CD14-positive monocyte (primary cell): ENCODE measurements around the gene TCF25. TPM values are rescaled to one million over a fixed set of nuclear protein-coding genes. Genes with fewer than 3 reads are reported as not detected.

ENCODE experiments used
- DNase-seq, 3 donors: peaks; one replicate each; pipeline ENCODE4 v3.0.0-alpha.2; 2011 to 2022
- H2AFZ ChIP-seq: 2 replicates; pipeline ENCODE4 v1.6.0; 2012; ENCODE audit warnings: mild to moderate bottlenecking, low read depth, low read length, inconsistent platforms; ENCODE audit not compliant: insufficient read depth, poor library complexity, severe bottlenecking
- H3K27ac ChIP-seq, 2 donors: 1 replicate in 1 of 2; 2 replicates in 1 of 2; pipeline ENCODE4 v1.5.1; 2012 to 2013; ENCODE audit warnings: low read length in 2 of 2, control low read depth in 1 of 2, inconsistent platforms in 1 of 2, low read depth in 1 of 2, mild to moderate bottlenecking in 1 of 2
- H3K27me3 ChIP-seq, 2 donors: one replicate each; pipeline versions ENCODE4 v1.6.0 to v1.6.1; 2011 to 2013; ENCODE audit warnings: low read length in 2 of 2; ENCODE audit not compliant: control insufficient read depth in 2 of 2, insufficient read depth in 2 of 2
- H3K36me3 ChIP-seq, 2 donors: replicated peaks in 1 of 2; 1 replicate in 1 of 2; 2 replicates in 1 of 2; pipeline versions ENCODE4 v1.5.1 to v1.6.1; 2012 to 2013; ENCODE audit warnings: low read length in 2 of 2, control low read depth in 1 of 2, inconsistent platforms in 1 of 2, mild to moderate bottlenecking in 1 of 2; ENCODE audit not compliant: insufficient read depth in 2 of 2, control insufficient read depth in 1 of 2
- H3K4me1 ChIP-seq, 2 donors: 1 replicate in 1 of 2; 2 replicates in 1 of 2; pipeline versions ENCODE4 v1.5.1 to v1.6.1; 2012 to 2013; ENCODE audit warnings: low read length in 2 of 2, control low read depth in 1 of 2, inconsistent platforms in 1 of 2, mild to moderate bottlenecking in 1 of 2, moderate library complexity in 1 of 2; ENCODE audit not compliant: insufficient read depth in 2 of 2, control insufficient read depth in 1 of 2
- H3K4me2 ChIP-seq: replicated peaks from 2 replicates; pipeline ENCODE3; 2012; ENCODE audit warnings: low read length, moderate library complexity, mild to moderate bottlenecking; ENCODE audit not compliant: poor library complexity, severe bottlenecking; ENCODE audit errors: extremely low read depth
- H3K4me3 ChIP-seq, 3 experiments: fragments of 200-600 bp in 1 of 3; sonication (generic) in 1 of 3; replicated peaks in 1 of 3; 1 replicate in 2 of 3; 2 replicates in 1 of 3; pipeline ENCODE4 v1.5.1; 2011 to 2013; ENCODE audit warnings: low read length in 3 of 3, mild to moderate bottlenecking in 3 of 3, control low read depth in 2 of 3, low read depth in 2 of 3, inconsistent platforms in 1 of 3, moderate library complexity in 1 of 3
- H3K79me2 ChIP-seq: 2 replicates; pipeline ENCODE4 v1.6.0; 2012; ENCODE audit warnings: mild to moderate bottlenecking, control low read depth, inconsistent platforms, low read length, moderate library complexity; ENCODE audit not compliant: insufficient read depth
- H3K9ac ChIP-seq: 2 replicates; pipeline ENCODE4 v1.6.0; 2017; ENCODE audit warnings: low read length, mild to moderate bottlenecking; ENCODE audit not compliant: insufficient read depth, poor library complexity, severe bottlenecking
- H3K9me3 ChIP-seq, 2 donors: replicated peaks in 1 of 2; 1 replicate in 1 of 2; 2 replicates in 1 of 2; pipeline versions ENCODE4 v1.5.1 to v1.6.1; 2012 to 2013; ENCODE audit warnings: low read length in 2 of 2, control low read depth in 1 of 2; ENCODE audit not compliant: control insufficient read depth in 1 of 2, insufficient read depth in 1 of 2
- H4K20me1 ChIP-seq: 2 replicates; pipeline ENCODE4 v1.6.0; 2012; ENCODE audit warnings: mild to moderate bottlenecking, low read length, control low read depth, moderate library complexity; ENCODE audit not compliant: insufficient read depth
- H3K27ac Mint-ChIP-seq, 7 donors: one replicate each; pipeline ENCODE4 v1.8.0; 2020; ENCODE audit warnings: mild to moderate bottlenecking in 7 of 7, mixed read lengths in 7 of 7, moderate library complexity in 6 of 7, inconsistent platforms in 2 of 7
- H3K27me3 Mint-ChIP-seq, 3 donors: one replicate each; pipeline ENCODE4 v1.8.0; 2021 to 2022; ENCODE audit warnings: low read depth in 3 of 3, mild to moderate bottlenecking in 3 of 3, mixed read lengths in 3 of 3, moderate library complexity in 3 of 3, inconsistent platforms in 1 of 3
- H3K36me3 Mint-ChIP-seq, 2 donors: one replicate each; pipeline ENCODE4 v1.8.0; 2020; ENCODE audit warnings: mixed read lengths in 2 of 2, inconsistent platforms in 1 of 2, mild to moderate bottlenecking in 1 of 2
- H3K4me1 Mint-ChIP-seq: one replicate; pipeline ENCODE4 v1.8.0; 2020; ENCODE audit warnings: mild to moderate bottlenecking, mixed read lengths
- H3K4me3 Mint-ChIP-seq, 2 donors: one replicate each; pipeline ENCODE4 v1.8.0; 2020; ENCODE audit warnings: mild to moderate bottlenecking in 2 of 2, mixed read lengths in 2 of 2, moderate library complexity in 1 of 2
- H3K9me3 Mint-ChIP-seq, 7 donors: one replicate each; pipeline ENCODE4 v1.8.0; 2020 to 2022; ENCODE audit warnings: mixed read lengths in 7 of 7, mild to moderate bottlenecking in 6 of 7, moderate library complexity in 6 of 7, inconsistent platforms in 2 of 7
- CTCF ChIP-seq: fragments of 200-600 bp; IDR thresholded peaks from one replicate; pipeline ENCODE4 v1.8.0; 2022; ENCODE audit warnings: antibody characterized with exemption, mild to moderate bottlenecking
- WGBS: methylation state at CpG from one replicate; pipeline ENCODE4 v1.1.5; 2013; ENCODE audit warnings: missing lambda C conversion rate; ENCODE audit not compliant: insufficient coverage; 5-methylcytosine and 5-hydroxymethylcytosine counted together
- intact Hi-C, 2 donors: fragments of 100-400 bp; cut with micrococcal nuclease; formaldehyde crosslinking; loops; one replicate each; pipeline versions ENCODE4 v1.15.0 to v1.15.1; 2023
- polyA plus RNA-seq, 3 donors: library from polyadenylated mRNA; depleted of rRNA in 1 of 3; unstranded in 2 of 3; stranded (reverse) in 1 of 3; fragments of 300-500 nt in 2 of 3; fragments of >200 nt in 1 of 3; fragmentation: Illumina TruSeq in 2 of 3; gene quantifications; 1 replicate in 2 of 3; 2 replicates in 1 of 3; pipeline ENCODE4 v1.2.3, GENCODE V29; 2012 to 2021

Gene TCF25
- polyA plus RNA-seq, 3 donors, result 98.0 to 231 (median 114) TPM

- Mint-ChIP-seq H3K27me3 (peaks cover 0 to 7% (median 0%) of the 10 kb centered on the region in 3 donors), H3K4me3 (peak overlapping the region; percentile 90 to 93), H3K27ac (peak overlapping the region; percentile 83 to 93 (median 91)), H3K9me3 (peaks cover 0 to 3% (median 0%) of the 10 kb centered on the region in 7 donors), H3K36me3 (peaks cover 51 to 74% of the 10 kb centered on the region in 2 donors), H3K4me1 (peaks cover 71% of the 10 kb centered on the region)
- no peaks in the 10 kb centered on the region for H3K27me3 ChIP-seq
- peaks cover 62 to 71% of the 10 kb centered on the region in 2 donors for H3K4me1 ChIP-seq
- H3K4me3 ChIP-seq, result peak overlapping the region; percentile 48 to 83 (median 56)
- 30% methylated on average over 17 of the region's 23 CpGs for WGBS
- TF ChIP-seq CTCF, result no peak
- H3K4me2 ChIP-seq, result peak overlapping the region; percentile 80
- no peaks in the 10 kb centered on the region for H3K9me3 ChIP-seq
- peaks cover 60% of the 10 kb centered on the region for H3K79me2 ChIP-seq
- intact Hi-C loops, result no loop called here
- H3K9ac ChIP-seq, result peak overlapping the region; percentile 71
- H3K36me3 ChIP-seq, result peaks cover 30 to 48% of the 10 kb centered on the region in 2 donors
- peak overlapping the region; percentile 66 to 81 for H3K27ac ChIP-seq
- H2AFZ ChIP-seq, result peak overlapping the region; percentile 58
- no peak for DNase-seq
- peaks cover 58% of the 10 kb centered on the region for H4K20me1 ChIP-seq
Measured at GRCh38 chr16:89957216-89957785, 83.9 kb downstream of the TCF25 start.

GRCh38 chr16:89958068-89958467 is 84.7 kb downstream of the TCF25 start:
- peaks cover 62 to 70% of the 10 kb centered on the region in 2 donors for H3K4me1 ChIP-seq
- H3K27ac ChIP-seq, result peak overlapping the region; percentile 66 to 81
- WGBS, result 94% methylated on average over 5 of the region's 7 CpGs
- DNase-seq, result peak; percentile 66 to 78 (median 71)
- Mint-ChIP-seq H3K9me3 (peaks cover 0 to 3% (median 0%) of the 10 kb centered on the region in 7 donors), H3K27me3 (peaks cover 0 to 7% (median 0%) of the 10 kb centered on the region in 3 donors), H3K36me3 (peaks cover 54 to 75% of the 10 kb centered on the region in 2 donors), H3K4me1 (peaks cover 70% of the 10 kb centered on the region), H3K27ac (peak overlapping the region; percentile 83 to 93 (median 91)), H3K4me3 (peak overlapping the region; percentile 90 to 93)
- peaks cover 36 to 55% of the 10 kb centered on the region in 2 donors for H3K36me3 ChIP-seq
- H4K20me1 ChIP-seq, result peaks cover 61% of the 10 kb centered on the region
- no peaks in the 10 kb centered on the region for H3K9me3 ChIP-seq
- no peaks in the 10 kb centered on the region for H3K27me3 ChIP-seq
- peak overlapping the region; percentile 48 to 83 (median 56) for H3K4me3 ChIP-seq
- intact Hi-C loops, result no loop called here
- peaks cover 67% of the 10 kb centered on the region for H3K79me2 ChIP-seq
- H3K4me2 ChIP-seq, result peak overlapping the region; percentile 80
- H2AFZ ChIP-seq, result peak overlapping the region; percentile 58
- TF ChIP-seq CTCF, result no peak
- H3K9ac ChIP-seq, result peak overlapping the region; percentile 71
